Measurements from ENCODE around the gene IGF2BP2.

The IGF2BP2 gene

GRCh38 chr3:185830018-185830797 lies 5.4 kb upstream of the IGF2BP2 start:
- TF ChIP-seq ISL1 (CRISPR knock-in tag; IDR thresholded peaks at IDR 0.05) (no peak), ZNF70 (CRISPR knock-in tag; IDR thresholded peaks at IDR 0.05) (no peak), ZNF565 (CRISPR knock-in tag; conservative IDR thresholded peaks at IDR 0.05; ENCODE audit: low read depth) (no peak), ESRRG (CRISPR knock-in tag; IDR thresholded peaks at IDR 0.05) (no peak), TOX (CRISPR knock-in tag; IDR thresholded peaks at IDR 0.05; ENCODE audit: borderline replicate concordance) (no peak), PPARA (CRISPR knock-in tag; IDR thresholded peaks at IDR 0.05; ENCODE audit: borderline replicate concordance) (no peak), TCF4 (CRISPR knock-in tag; IDR thresholded peaks at IDR 0.05; ENCODE audit: borderline replicate concordance) (no peak), RARB (CRISPR knock-in tag; IDR thresholded peaks at IDR 0.05) (no peak), ZNF8 (CRISPR knock-in tag; IDR thresholded peaks at IDR 0.05) (no peak), OSR1 (CRISPR knock-in tag; IDR thresholded peaks at IDR 0.05) (no peak), SNAI2 (CRISPR knock-in tag; IDR thresholded peaks at IDR 0.05) (no peak), PATZ1 (CRISPR knock-in tag; IDR thresholded peaks at IDR 0.05; ENCODE audit: borderline replicate concordance) (no peak), CSRNP3 (CRISPR knock-in tag; IDR thresholded peaks at IDR 0.05) (no peak), BACH2 (CRISPR knock-in tag; IDR thresholded peaks at IDR 0.05; ENCODE audit: borderline replicate concordance) (no peak), CREB5 (CRISPR knock-in tag; IDR thresholded peaks at IDR 0.05; ENCODE audit: low read depth) (no peak), CSDC2 (CRISPR knock-in tag; IDR thresholded peaks at IDR 0.05) (no peak)
- no peak for ATAC-seq

GRCh38 chr3:185828755-185829154 lies 3.9 kb upstream of the IGF2BP2 start:
- no peak for ATAC-seq
- no peak for TF ChIP-seq ZFP3 (CRISPR knock-in tag; IDR thresholded peaks at IDR 0.05)
- no peak for TF ChIP-seq ZC3H10 (CRISPR knock-in tag; IDR thresholded peaks at IDR 0.05)
- TF ChIP-seq ESRRG (CRISPR knock-in tag; IDR thresholded peaks at IDR 0.05), result no peak
- TF ChIP-seq ISL1 (CRISPR knock-in tag; IDR thresholded peaks at IDR 0.05), result no peak
- no peak for TF ChIP-seq ZNF8 (CRISPR knock-in tag; IDR thresholded peaks at IDR 0.05)
- no peak for TF ChIP-seq ZFP30 (CRISPR knock-in tag; IDR thresholded peaks at IDR 0.05)
- no peak for TF ChIP-seq GLIS3 (CRISPR knock-in tag; IDR thresholded peaks at IDR 0.05)
- TF ChIP-seq SNAI2 (CRISPR knock-in tag; IDR thresholded peaks at IDR 0.05), result no peak
- TF ChIP-seq TCF4 (CRISPR knock-in tag; IDR thresholded peaks at IDR 0.05; ENCODE audit: borderline replicate concordance), result no peak
- no peak for TF ChIP-seq RARB (CRISPR knock-in tag; IDR thresholded peaks at IDR 0.05)
- TF ChIP-seq BACH2 (CRISPR knock-in tag; IDR thresholded peaks at IDR 0.05; ENCODE audit: borderline replicate concordance), result no peak
- no peak for TF ChIP-seq CSDC2 (CRISPR knock-in tag; IDR thresholded peaks at IDR 0.05)
- TF ChIP-seq CSRNP3 (CRISPR knock-in tag; IDR thresholded peaks at IDR 0.05), result no peak
- no peak for TF ChIP-seq TSHZ2 (CRISPR knock-in tag; IDR thresholded peaks at IDR 0.05)
- TF ChIP-seq TOX (CRISPR knock-in tag; IDR thresholded peaks at IDR 0.05; ENCODE audit: borderline replicate concordance), result no peak
- TF ChIP-seq OSR1 (CRISPR knock-in tag; IDR thresholded peaks at IDR 0.05), result no peak

Measured in SK-N-SH treated with all-trans-retinoic acid at 6 μM for 48 hours (cell line).